Measurements from ENCODE around the gene GK. TPM values are rescaled to one million over a fixed set of nuclear protein-coding genes. Genes with fewer than 3 reads are reported as not detected.

The GK gene
- total and polyA plus RNA-seq, 2 of the 8 experiments (the other 6 are each of a cell fraction or from before 2014, with no cell fraction given) = 2.9 to 11.2 TPM

DNA sequence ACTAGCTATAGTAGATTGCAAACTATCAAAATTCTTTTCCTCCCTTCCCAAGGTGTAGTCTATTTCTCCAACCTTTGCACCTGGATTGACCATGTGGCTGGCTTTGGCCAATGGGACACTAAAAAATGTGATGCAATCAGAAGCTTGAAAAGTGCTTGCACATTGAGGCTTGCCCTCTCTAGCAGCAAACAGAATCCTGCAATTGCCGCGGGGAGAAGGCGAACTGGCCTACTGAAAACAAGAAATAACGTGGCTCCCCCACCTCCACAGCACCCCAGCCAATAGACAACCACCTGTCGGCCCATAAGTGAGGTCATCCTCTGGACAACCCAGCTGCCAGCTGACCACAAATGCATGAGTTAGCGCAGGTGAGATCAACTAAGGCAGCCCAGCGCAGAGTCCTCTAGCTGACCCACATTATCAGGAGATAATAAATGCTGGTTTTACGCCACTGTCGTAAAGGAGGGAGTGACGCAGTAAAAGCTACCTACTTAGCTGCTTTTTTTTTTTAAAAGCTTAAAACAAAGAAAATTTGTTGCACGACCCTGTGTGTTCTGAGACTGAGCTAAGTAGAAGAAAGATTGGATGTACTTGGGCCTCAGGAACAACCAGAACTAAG lies 95.2 kb downstream of the GK start:
- H3K27ac ChIP-seq (ENCODE audit: low read depth, low read length) = no peak overlapping the region
- no peak overlapping the region for H3K4me2 ChIP-seq (ENCODE audit: insufficient read depth in 1 of 2, low read depth in 2 of 2, low read length in 2 of 2)
- H3K79me1 ChIP-seq (ENCODE audit: low read depth, low read length) = no peaks in the 10 kb centered on the region
- H3K56ac ChIP-seq (replicated peaks; ENCODE audit: insufficient read length, low read depth, low read length) = no peak overlapping the region
- no peak for DNase-seq (ENCODE audit: low read depth in 1 of 2, low spot score in 2 of 2)
- POLR2A ChIA-PET (ENCODE audit: partially characterized antibody) = no interaction called here
- no peak overlapping the region for H3K4ac ChIP-seq (replicated peaks; ENCODE audit: insufficient read length, low read depth, low read length)
- no peaks in the 10 kb centered on the region for H3K4me1 ChIP-seq (replicated peaks in 1 of 4; ENCODE audit: control insufficient read depth in 3 of 4, insufficient read depth in 4 of 4, low read length in 3 of 4)
- H4K91ac ChIP-seq (replicated peaks; ENCODE audit: insufficient read length, low read length) = no peak overlapping the region
- no peaks in the 10 kb centered on the region for H3K36me3 ChIP-seq (ENCODE audit: control insufficient read depth in 2 of 4, insufficient read depth in 4 of 4, low read length in 3 of 4)
- H3K4me3 ChIP-seq (ENCODE audit: extremely low read depth in 1 of 4, insufficient read depth in 2 of 4, low read depth in 3 of 4, low read length in 4 of 4) = no peak overlapping the region
- no peak overlapping the region for H3K9ac ChIP-seq (replicated peaks in 1 of 4; ENCODE audit: extremely low read depth in 1 of 4, low read depth in 3 of 4, low read length in 3 of 4)
- H2BK12ac ChIP-seq (ENCODE audit: low read depth, low read length) = no peak overlapping the region
- H3K9me3 ChIP-seq (ENCODE audit: insufficient read depth in 2 of 2, low read depth in 1 of 2, low read length in 1 of 2) = no peaks in the 10 kb centered on the region
- 0 out of 2 replicates have a peak overlapping the region, but pooled peaks have one; percentile 22 for H2AFZ ChIP-seq (ENCODE audit: low read length)
- H2BK120ac ChIP-seq (replicated peaks; ENCODE audit: low read depth, low read length) = no peak overlapping the region
- WGBS, 2 experiments (ENCODE audit: extremely low coverage in 1 of 2, insufficient coverage in 1 of 2, insufficient read length in 1 of 2, insufficient replicate concordance in 2 of 2, low coverage in 1 of 2, low lambda C conversion rate in 2 of 2, missing lambda C conversion rate in 1 of 2) = 95% methylated on average over 10 of the region's 11 CpGs; no CpG with 5 or more reads in 1 of the 2 experiments
- H3K79me2 ChIP-seq (ENCODE audit: control insufficient read depth in 1 of 2, insufficient read depth in 2 of 2, low read length in 2 of 2) = no peaks in the 10 kb centered on the region
- H3K23me2 ChIP-seq (ENCODE audit: low read depth, low read length) = no peaks in the 10 kb centered on the region
- H4K5ac ChIP-seq (ENCODE audit: insufficient read length, low read depth, low read length) = no peak overlapping the region
- H2BK20ac ChIP-seq (ENCODE audit: low read length) = no peak overlapping the region
- no peak overlapping the region for H3K14ac ChIP-seq (ENCODE audit: insufficient read length)
- H2AK5ac ChIP-seq (ENCODE audit: low read depth, low read length) = no peak overlapping the region
- no peaks in the 10 kb centered on the region for H4K20me1 ChIP-seq (replicated peaks in 1 of 2; ENCODE audit: control insufficient read depth in 1 of 2, insufficient read depth in 2 of 2, low read length in 2 of 2)
- H2BK5ac ChIP-seq (ENCODE audit: low read depth, low read length) = no peak overlapping the region
- no peak for FAIRE-seq
- H3K27me3 ChIP-seq (replicated peaks in 1 of 4; ENCODE audit: control insufficient read depth in 3 of 4, extremely low read depth in 1 of 4, insufficient read depth in 3 of 4, low read length in 3 of 4) = no peaks in the 10 kb centered on the region
- H3K23ac ChIP-seq (ENCODE audit: insufficient read length) = no peak overlapping the region
- CTCF ChIA-PET (ENCODE audit: partially characterized antibody) = interaction anchor here (0.6 to 2.0 kb wide), 2 partner anchors 13 to 196 kb away, joined by 3 to 12 read pairs; no protein-coding TSS in a partner anchor
- H3K18ac ChIP-seq (ENCODE audit: extremely low read depth, low read length) = no peak overlapping the region
- H2BK15ac ChIP-seq (ENCODE audit: low read length) = no peak overlapping the region
- no peak overlapping the region for H4K8ac ChIP-seq (ENCODE audit: extremely low read depth, insufficient read depth, low read length)
- TF ChIP-seq ATF3 (IDR thresholded peaks at IDR 0.05; ENCODE audit: insufficient read depth, low read depth, low read length) (no peak), SIRT6 (IDR thresholded peaks at IDR 0.05; ENCODE audit: low read length) (no peak), ATF2 (IDR thresholded peaks at IDR 0.05; ENCODE audit: low read length) (no peak), HDAC2 (IDR thresholded peaks at IDR 0.05; ENCODE audit: borderline replicate concordance in 1 of 2, low read depth in 2 of 2, low read length in 2 of 2) (no peak), CTBP2 (IDR thresholded peaks at IDR 0.05; ENCODE audit: borderline replicate concordance, insufficient read depth, insufficient read length, low read length) (no peak), SAP30 (IDR thresholded peaks at IDR 0.05; ENCODE audit: insufficient read depth, insufficient replicate concordance, low read length) (no peak), FOSL1 (IDR thresholded peaks at IDR 0.05; ENCODE audit: insufficient read depth, low read depth, low read length) (no peak), BRCA1 (IDR thresholded peaks at IDR 0.05; ENCODE audit: low read depth, low read length) (no peak), SRF (IDR thresholded peaks at IDR 0.05; ENCODE audit: low read depth, low read length) (no peak), MAFK (IDR thresholded peaks at IDR 0.05; ENCODE audit: low read depth, low read length) (no peak), CHD2 (IDR thresholded peaks at IDR 0.05; ENCODE audit: low read length) (no peak)

Data from H1 (cell line).